Lung (tissue), 12 donors: ENCODE results near the gene KIFAP3. TPM values are rescaled to one million over a fixed set of nuclear protein-coding genes. Genes with fewer than 3 reads are reported as not detected.

Source experiments
- ATAC-seq: fragments of 200-7000 bp; cut with Tn5 transposase; one replicate; pipeline ENCODE4 v1.9.1; 2020; ENCODE audit warnings: moderate number of reproducible peaks; ENCODE audit not compliant: insufficient read depth, low FRiP score
- DNase-seq, 3 donors: peaks; one replicate each; pipeline ENCODE4 v3.0.0-alpha.2; 2013 to 2017
- H3K27ac ChIP-seq, 2 donors: one replicate each; pipeline ENCODE4 v1.5.1; 2013; ENCODE audit warnings: mild to moderate bottlenecking in 2 of 2, moderate library complexity in 2 of 2, control low read depth in 1 of 2, inconsistent platforms in 1 of 2, low read depth in 1 of 2, low read length in 1 of 2
- H3K27me3 ChIP-seq, 3 donors: one replicate each; pipeline ENCODE4 v1.5.1; 2013; ENCODE audit warnings: low read length in 2 of 3; ENCODE audit not compliant: control insufficient read depth in 3 of 3, insufficient read depth in 3 of 3
- H3K36me3 ChIP-seq, 4 donors: one replicate each; pipeline ENCODE4 v1.5.1; 2013; ENCODE audit warnings: low read length in 4 of 4, mild to moderate bottlenecking in 1 of 4, moderate library complexity in 1 of 4; ENCODE audit not compliant: control insufficient read depth in 4 of 4, insufficient read depth in 4 of 4
- H3K4me1 ChIP-seq, 5 donors: one replicate each; pipeline ENCODE4 v1.5.1; 2013; ENCODE audit warnings: low read length in 5 of 5, mild to moderate bottlenecking in 2 of 5, moderate library complexity in 1 of 5; ENCODE audit not compliant: control insufficient read depth in 5 of 5, insufficient read depth in 5 of 5
- H3K4me3 ChIP-seq: one replicate; pipeline ENCODE4 v1.5.1; 2013; ENCODE audit warnings: mild to moderate bottlenecking, control low read depth, moderate library complexity
- H3K9ac ChIP-seq, 2 donors: one replicate each; pipeline ENCODE4 v1.5.1; 2013; ENCODE audit warnings: low read length in 2 of 2, control low read depth in 1 of 2; ENCODE audit not compliant: insufficient read depth in 1 of 2
- H3K9me3 ChIP-seq, 4 donors: one replicate each; pipeline ENCODE4 v1.5.1; 2013; ENCODE audit warnings: low read length in 3 of 4, mild to moderate bottlenecking in 1 of 4, moderate library complexity in 1 of 4; ENCODE audit not compliant: control insufficient read depth in 4 of 4, insufficient read depth in 3 of 4
- WGBS, 2 donors: extraction: QIAGEN DNeasy Blood & Tissue Kit; methylation state at CpG; one replicate each; pipeline ENCODE4 v1.1.7; 2013; 5-methylcytosine and 5-hydroxymethylcytosine counted together
- polyA plus RNA-seq, 2 donors: library from polyadenylated mRNA; stranded (reverse); fragments of 200-250 nt; gene quantifications; one replicate each; pipeline ENCODE4 v1.2.1, GENCODE V29; 2013
- total RNA-seq, 2 donors: library from RNA; depleted of rRNA in 1 of 2; stranded (reverse); fragments of >200 nt in 1 of 2; gene quantifications; one replicate each; pipeline ENCODE4 v1.2.1, GENCODE V29; 2014 to 2021
- TF ChIP-seq, protein P1 (sequence below): IDR thresholded peaks from 2 replicates; pipeline ENCODE4 v1.5.1; 2012; ENCODE audit warnings: mild to moderate bottlenecking; ENCODE audit errors: control extremely low read depth, extremely low read depth
- donor health status: control.
- donor health status: control.
- donor health status: Bipolar disorder and iron deficiency.
- donor health status: healthy.
- donor health status: DM: yes; HTN: yes; CAD: no.

KIFAP3 gene
- total and polyA plus RNA-seq, 4 donors: 11.5 to 48.4 (median 17.3) TPM

GRCh38 chr1:169882039-169882511, 192.4 kb downstream of the KIFAP3 start:
- DNase-seq: no peak
- H3K9me3 ChIP-seq: no peaks in the 10 kb centered on the region
- TF ChIP-seq, protein P1, sequence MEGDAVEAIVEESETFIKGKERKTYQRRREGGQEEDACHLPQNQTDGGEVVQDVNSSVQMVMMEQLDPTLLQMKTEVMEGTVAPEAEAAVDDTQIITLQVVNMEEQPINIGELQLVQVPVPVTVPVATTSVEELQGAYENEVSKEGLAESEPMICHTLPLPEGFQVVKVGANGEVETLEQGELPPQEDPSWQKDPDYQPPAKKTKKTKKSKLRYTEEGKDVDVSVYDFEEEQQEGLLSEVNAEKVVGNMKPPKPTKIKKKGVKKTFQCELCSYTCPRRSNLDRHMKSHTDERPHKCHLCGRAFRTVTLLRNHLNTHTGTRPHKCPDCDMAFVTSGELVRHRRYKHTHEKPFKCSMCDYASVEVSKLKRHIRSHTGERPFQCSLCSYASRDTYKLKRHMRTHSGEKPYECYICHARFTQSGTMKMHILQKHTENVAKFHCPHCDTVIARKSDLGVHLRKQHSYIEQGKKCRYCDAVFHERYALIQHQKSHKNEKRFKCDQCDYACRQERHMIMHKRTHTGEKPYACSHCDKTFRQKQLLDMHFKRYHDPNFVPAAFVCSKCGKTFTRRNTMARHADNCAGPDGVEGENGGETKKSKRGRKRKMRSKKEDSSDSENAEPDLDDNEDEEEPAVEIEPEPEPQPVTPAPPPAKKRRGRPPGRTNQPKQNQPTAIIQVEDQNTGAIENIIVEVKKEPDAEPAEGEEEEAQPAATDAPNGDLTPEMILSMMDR: no peak
- no peak overlapping the region for H3K27ac ChIP-seq
- no peaks in the 10 kb centered on the region for H3K27me3 ChIP-seq
- no peak overlapping the region for H3K4me3 ChIP-seq
- peaks cover 5 to 20% (median 9%) of the 10 kb centered on the region in 4 donors for H3K36me3 ChIP-seq
- H3K4me1 ChIP-seq: peaks cover 0 to 3% (median 0%) of the 10 kb centered on the region in 5 donors
- no peak overlapping the region for H3K9ac ChIP-seq
- ATAC-seq: no peak
- 93 to 97% methylated on average over 16 to 20 of the region's 20 CpGs for WGBS, 2 donors

DNA sequence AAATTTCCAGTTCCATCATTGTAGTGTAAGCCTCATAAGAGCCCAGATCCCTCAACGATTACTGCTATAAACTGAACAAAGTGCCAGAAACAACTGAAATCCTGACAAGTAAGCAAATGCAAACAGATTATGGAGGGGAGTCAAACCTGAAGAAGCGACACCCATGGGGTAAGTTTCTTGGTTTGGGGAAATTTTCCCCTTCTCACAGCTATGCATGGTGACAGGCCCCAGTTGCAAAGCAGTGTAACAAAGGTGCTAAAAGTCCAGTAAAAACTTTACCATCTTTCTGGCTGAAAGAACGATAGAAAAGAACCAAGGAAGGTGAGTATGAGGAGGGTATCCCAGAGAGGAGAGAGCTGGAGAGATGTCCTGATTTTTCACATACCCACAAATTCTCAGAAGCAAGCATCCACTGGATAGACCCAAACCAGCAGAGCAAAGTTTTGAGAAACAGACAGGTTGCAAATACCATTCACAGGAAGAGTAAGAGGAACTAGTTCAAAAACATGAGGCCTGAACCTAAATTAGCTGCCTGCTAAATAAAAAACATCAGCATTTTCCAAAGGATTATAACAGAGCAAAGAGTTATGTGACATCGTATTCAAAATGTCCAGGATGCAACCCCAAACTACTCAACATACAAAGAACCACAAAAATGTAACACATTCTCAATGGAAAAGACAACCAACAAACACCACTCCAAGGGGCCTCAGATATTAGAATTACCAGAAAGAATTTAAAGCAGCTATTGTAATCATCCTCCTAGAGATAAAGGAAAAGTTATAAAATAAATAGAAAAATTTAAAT, 195.3 kb downstream of the KIFAP3 start:
- Histone ChIP-seq H3K4me3 (no peak overlapping the region), H3K9ac (no peak overlapping the region), H3K27me3 (no peaks in the 10 kb centered on the region), H3K9me3 (no peaks in the 10 kb centered on the region), H3K36me3 (peaks cover 12 to 22% (median 16%) of the 10 kb centered on the region in 4 donors), H3K4me1 (peaks cover 0 to 3% (median 0%) of the 10 kb centered on the region in 5 donors), H3K27ac (no peak overlapping the region)
- ATAC-seq (no peak), DNase-seq (no peak)
- 76 to 86% methylated on average over 4 of the region's 4 CpGs for WGBS, 2 donors
- TF ChIP-seq, protein P1: no peak

GRCh38 chr1:169878498-169878897, 196.0 kb downstream of the KIFAP3 start:
- Histone ChIP-seq H3K4me1 (peaks cover 0 to 3% (median 0%) of the 10 kb centered on the region in 5 donors), H3K27me3 (no peaks in the 10 kb centered on the region), H3K27ac (no peak overlapping the region), H3K36me3 (peaks cover 12 to 30% (median 19%) of the 10 kb centered on the region in 4 donors), H3K4me3 (no peak overlapping the region), H3K9me3 (no peaks in the 10 kb centered on the region), H3K9ac (no peak overlapping the region)
- WGBS, 2 donors: 77 to 84% methylated on average over 4 of the region's 4 CpGs
- TF ChIP-seq, protein P1: no peak
- DNase-seq (no peak), ATAC-seq (no peak)
